Calu3 (cell line): ENCODE results near the gene HELZ. TPM values are rescaled to one million over a fixed set of nuclear protein-coding genes. Genes with fewer than 3 reads are reported as not detected.
A peak's percentile ranks its signal among the peaks of the same experiment; 100 is the strongest.

ENCODE experiments used
- BruUV-seq: library from RNA; stranded (reverse); fragments of 400-500 nt; replicated peaks from 2 replicates; lab custom pipeline; 2021; lab: Mats Ljungman, UMichigan
- CTCF ChIA-PET: fragments of 300-600 bp; sonication (Branson Sonifier 250); formaldehyde crosslinking; loops from one replicate; lab custom pipeline; 2022; ENCODE audit warnings: antibody characterized with exemption; lab: Charles Lee
- DNase-seq: peaks from one replicate; pipeline ENCODE4 v3.0.0; 2022
- H3K27ac Mint-ChIP-seq: one replicate; pipeline ENCODE4 v1.8.0; 2022; ENCODE audit warnings: mixed read lengths; ENCODE audit not compliant: unreplicated experiment
- H3K27me3 Mint-ChIP-seq: one replicate; pipeline ENCODE4 v1.8.0; 2022; ENCODE audit warnings: mixed read lengths; ENCODE audit not compliant: unreplicated experiment
- H3K36me3 Mint-ChIP-seq: one replicate; pipeline ENCODE4 v1.8.0; 2022; ENCODE audit warnings: mild to moderate bottlenecking, moderate library complexity, mixed read lengths; ENCODE audit not compliant: insufficient read depth, unreplicated experiment
- H3K4me1 Mint-ChIP-seq: one replicate; pipeline ENCODE4 v1.8.0; 2022; ENCODE audit warnings: mild to moderate bottlenecking, low read depth, mixed read lengths; ENCODE audit not compliant: unreplicated experiment
- H3K4me3 Mint-ChIP-seq: one replicate; pipeline ENCODE4 v1.8.0; 2022; ENCODE audit warnings: mild to moderate bottlenecking, low read depth, moderate library complexity, mixed read lengths; ENCODE audit not compliant: unreplicated experiment
- H3K9me3 Mint-ChIP-seq: one replicate; pipeline ENCODE4 v1.8.0; 2022; ENCODE audit warnings: low read depth, mixed read lengths; ENCODE audit not compliant: unreplicated experiment
- CTCF ChIP-seq: fragments of 200-600 bp; IDR thresholded peaks from one replicate; pipeline ENCODE4 v1.8.0; 2022; ENCODE audit warnings: antibody characterized with exemption; ENCODE audit not compliant: unreplicated experiment
- intact Hi-C: fragments of 100-400 bp; cut with micrococcal nuclease; formaldehyde crosslinking; loops from one replicate; pipeline ENCODE4 v1.10.0; 2022; ENCODE audit not compliant: unreplicated experiment
- total RNA-seq: library from RNA; stranded (reverse); gene quantifications from 2 replicates; pipeline ENCODE4 v1.2.3, GENCODE V29; 2022

HELZ gene
- total RNA-seq, 1 experiment from 2014 or later: 60.8 TPM

- no peaks in the 10 kb centered on the region for H3K9me3 Mint-ChIP-seq
- peak; percentile 83 for DNase-seq
- BruUV-seq: no TSS peak
- H3K27ac Mint-ChIP-seq: peak overlapping the region; percentile 64
- H3K36me3 Mint-ChIP-seq: peaks cover 32% of the 10 kb centered on the region
- TF ChIP-seq CTCF: no peak
- CTCF ChIA-PET: no interaction called here
- no peaks in the 10 kb centered on the region for H3K27me3 Mint-ChIP-seq
- peaks cover 17% of the 10 kb centered on the region for H3K4me1 Mint-ChIP-seq
- intact Hi-C loops: loop anchor here (10.0 kb wide), 1 partner anchor 88 kb away; no protein-coding TSS in a partner anchor
- peak overlapping the region; percentile 84 for H3K4me3 Mint-ChIP-seq
Measured at GRCh38 chr17:67246653-67247415, 1.8 kb upstream of the HELZ start.

GRCh38 chr17:67246403-67246652 lies 1.3 kb upstream of the HELZ start:
- no peak for TF ChIP-seq CTCF
- Mint-ChIP-seq H3K36me3 (peaks cover 32% of the 10 kb centered on the region), H3K27ac (peak overlapping the region; percentile 64), H3K27me3 (no peaks in the 10 kb centered on the region), H3K4me3 (peak overlapping the region; percentile 84), H3K9me3 (no peaks in the 10 kb centered on the region), H3K4me1 (peaks cover 22% of the 10 kb centered on the region)
- CTCF ChIA-PET: no interaction called here
- intact Hi-C loops: loop anchor here (10.0 kb wide), 1 partner anchor 88 kb away; no protein-coding TSS in a partner anchor
- BruUV-seq: no TSS peak
- DNase-seq: no peak

GRCh38 chr17:67245694-67246402 lies 852 bp upstream of the HELZ start:
- peak; percentile 68 for DNase-seq
- no TSS peak for BruUV-seq
- no peaks in the 10 kb centered on the region for H3K27me3 Mint-ChIP-seq
- peaks cover 32% of the 10 kb centered on the region for H3K36me3 Mint-ChIP-seq
- TF ChIP-seq CTCF: no peak
- peaks cover 25% of the 10 kb centered on the region for H3K4me1 Mint-ChIP-seq
- CTCF ChIA-PET: interaction anchor here (1.0 kb wide), 1 partner anchor 30 kb away, joined by 10 read pairs; no protein-coding TSS in a partner anchor
- H3K27ac Mint-ChIP-seq: peak overlapping the region; percentile 77
- H3K9me3 Mint-ChIP-seq: no peaks in the 10 kb centered on the region
- intact Hi-C loops: loop anchor here (10.0 kb wide), 1 partner anchor 89 kb away; no protein-coding TSS in a partner anchor
- peak overlapping the region; percentile 84 for H3K4me3 Mint-ChIP-seq

GRCh38 chr17:67244431-67245072 lies 444 bp downstream of the HELZ start:
- Mint-ChIP-seq H3K4me1 (peaks cover 35% of the 10 kb centered on the region), H3K4me3 (peak overlapping the region; percentile 84), H3K36me3 (peaks cover 41% of the 10 kb centered on the region), H3K27ac (peak overlapping the region; percentile 58), H3K27me3 (no peaks in the 10 kb centered on the region), H3K9me3 (no peaks in the 10 kb centered on the region)
- DNase-seq: peak; percentile 21
- no peak for TF ChIP-seq CTCF
- intact Hi-C loops: loop anchor here (10.0 kb wide), 1 partner anchor 90 kb away; no protein-coding TSS in a partner anchor
- CTCF ChIA-PET: interaction anchor here (1.0 kb wide), 1 partner anchor 29 kb away, joined by 10 read pairs; no protein-coding TSS in a partner anchor
- no TSS peak for BruUV-seq
